GM13976 (cell line): ENCODE measurements around the gene SOX1.

ENCODE experiments used
- DNase-seq: peaks from one replicate; pipeline ENCODE4 v3.0.0; 2012; ENCODE audit warnings: low spot score
- in situ Hi-C: fragments of 300-500 bp; cut with MboI; formaldehyde crosslinking; loops from one replicate; pipeline ENCODE4 v1.12.0; 2022; ENCODE audit warnings: low sequenced_read_pairs, mixed read lengths, inconsistent platforms; ENCODE audit not compliant: unreplicated experiment
- TF ChIP-seq, protein P1 (sequence below): IDR thresholded peaks from 2 replicates; pipeline ENCODE4 v1.5.1; 2012; ENCODE audit warnings: borderline replicate concordance, mild to moderate bottlenecking; ENCODE audit not compliant: insufficient read depth; ENCODE audit errors: extremely low read depth, missing control alignments, control extremely low read depth

Gene SOX1

DNA sequence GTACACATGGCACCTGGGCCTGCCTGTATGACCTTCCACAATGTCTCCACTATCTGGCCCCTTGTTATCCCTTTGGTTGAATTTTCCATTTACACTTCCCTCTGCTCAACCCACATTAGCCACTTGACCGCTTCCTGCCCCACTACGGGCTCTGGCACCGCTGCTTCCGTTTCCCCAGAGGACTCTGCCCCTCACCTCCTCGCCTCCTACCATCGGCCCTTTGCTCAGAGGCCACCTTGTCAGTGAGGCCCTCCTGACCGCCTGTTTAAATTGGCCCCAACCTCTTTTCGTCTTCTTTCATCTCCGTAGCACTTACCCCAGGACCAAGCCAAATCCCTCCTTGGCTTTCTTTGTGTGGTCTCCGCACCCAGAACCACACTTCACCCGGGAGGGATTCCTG is 47.4 kb downstream of the SOX1 start:
- in situ Hi-C loops: no loop called here
- no peak for DNase-seq
- TF ChIP-seq, protein P1, sequence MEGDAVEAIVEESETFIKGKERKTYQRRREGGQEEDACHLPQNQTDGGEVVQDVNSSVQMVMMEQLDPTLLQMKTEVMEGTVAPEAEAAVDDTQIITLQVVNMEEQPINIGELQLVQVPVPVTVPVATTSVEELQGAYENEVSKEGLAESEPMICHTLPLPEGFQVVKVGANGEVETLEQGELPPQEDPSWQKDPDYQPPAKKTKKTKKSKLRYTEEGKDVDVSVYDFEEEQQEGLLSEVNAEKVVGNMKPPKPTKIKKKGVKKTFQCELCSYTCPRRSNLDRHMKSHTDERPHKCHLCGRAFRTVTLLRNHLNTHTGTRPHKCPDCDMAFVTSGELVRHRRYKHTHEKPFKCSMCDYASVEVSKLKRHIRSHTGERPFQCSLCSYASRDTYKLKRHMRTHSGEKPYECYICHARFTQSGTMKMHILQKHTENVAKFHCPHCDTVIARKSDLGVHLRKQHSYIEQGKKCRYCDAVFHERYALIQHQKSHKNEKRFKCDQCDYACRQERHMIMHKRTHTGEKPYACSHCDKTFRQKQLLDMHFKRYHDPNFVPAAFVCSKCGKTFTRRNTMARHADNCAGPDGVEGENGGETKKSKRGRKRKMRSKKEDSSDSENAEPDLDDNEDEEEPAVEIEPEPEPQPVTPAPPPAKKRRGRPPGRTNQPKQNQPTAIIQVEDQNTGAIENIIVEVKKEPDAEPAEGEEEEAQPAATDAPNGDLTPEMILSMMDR: no peak

DNA sequence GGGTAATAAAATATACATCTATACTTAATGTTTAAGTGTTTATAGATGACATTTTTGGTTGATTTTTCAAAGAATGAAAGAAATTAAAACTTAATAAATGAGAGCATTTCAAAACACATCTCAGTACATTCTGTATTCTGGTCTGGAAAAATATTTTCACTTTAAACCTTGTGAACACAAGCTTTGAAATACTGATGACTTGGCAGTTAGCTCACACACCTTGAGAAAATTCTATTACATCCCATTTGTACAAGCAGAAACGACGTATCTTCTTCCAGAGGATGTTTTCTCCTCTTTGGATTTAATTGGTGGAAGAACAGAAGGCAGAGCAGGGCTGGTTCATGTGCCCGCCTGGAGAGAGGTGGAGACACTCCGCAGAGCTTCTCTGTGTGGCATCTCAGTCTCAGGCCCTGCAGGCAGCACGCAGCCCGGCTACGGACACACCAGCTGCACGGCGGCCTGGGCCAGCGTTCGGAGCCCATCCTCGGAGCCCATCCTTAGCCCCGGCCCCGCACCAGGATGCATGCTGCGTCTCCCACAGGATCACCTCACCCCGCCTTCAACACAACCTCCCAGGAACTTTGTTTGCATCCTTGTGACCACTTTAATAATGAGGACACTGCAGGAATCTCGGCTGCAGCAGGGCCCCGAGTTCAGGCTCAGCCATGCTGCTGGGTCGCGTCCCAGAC is 48.6 kb downstream of the SOX1 start:
- TF ChIP-seq, protein P1: no peak
- no peak for DNase-seq
- in situ Hi-C loops: no loop called here

DNA sequence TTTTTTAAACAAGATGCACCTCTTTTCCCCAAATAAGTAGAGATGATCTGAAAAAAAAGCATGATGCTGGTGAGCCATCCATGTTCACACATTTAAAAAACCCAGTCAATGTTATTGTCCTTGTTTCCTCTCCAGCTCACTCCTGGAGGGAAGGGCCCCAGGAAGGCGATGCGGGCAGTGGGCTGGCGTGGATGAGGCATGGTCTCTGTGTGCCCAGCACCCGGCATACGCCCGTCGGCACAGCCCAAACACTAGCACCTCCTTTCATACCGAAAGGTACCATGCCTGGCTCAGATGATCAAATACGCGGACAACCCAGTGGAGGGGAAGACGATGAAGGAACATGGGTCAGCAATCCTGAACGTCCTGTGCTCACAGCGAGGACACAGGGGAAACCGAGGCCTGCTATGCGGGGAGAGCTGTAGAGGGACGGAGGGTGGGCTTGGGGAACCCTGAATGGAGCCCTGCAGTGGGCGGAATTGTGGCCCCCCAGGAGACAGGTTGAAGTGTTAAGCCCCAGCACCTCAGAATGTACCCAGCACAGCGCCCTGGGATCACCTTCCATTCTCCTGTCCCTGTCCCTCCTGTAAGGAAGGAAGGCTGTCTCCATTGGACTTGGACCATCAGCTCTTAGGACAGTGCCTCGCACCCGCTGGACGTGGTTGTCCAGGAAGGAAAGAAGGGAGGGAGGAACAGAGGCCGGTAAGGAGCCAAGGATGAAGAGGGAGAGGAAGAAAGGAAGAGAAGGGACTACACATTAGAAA is 49.4 kb downstream of the SOX1 start:
- in situ Hi-C loops: no loop called here
- TF ChIP-seq, protein P1: no peak
- DNase-seq: no peak

DNA sequence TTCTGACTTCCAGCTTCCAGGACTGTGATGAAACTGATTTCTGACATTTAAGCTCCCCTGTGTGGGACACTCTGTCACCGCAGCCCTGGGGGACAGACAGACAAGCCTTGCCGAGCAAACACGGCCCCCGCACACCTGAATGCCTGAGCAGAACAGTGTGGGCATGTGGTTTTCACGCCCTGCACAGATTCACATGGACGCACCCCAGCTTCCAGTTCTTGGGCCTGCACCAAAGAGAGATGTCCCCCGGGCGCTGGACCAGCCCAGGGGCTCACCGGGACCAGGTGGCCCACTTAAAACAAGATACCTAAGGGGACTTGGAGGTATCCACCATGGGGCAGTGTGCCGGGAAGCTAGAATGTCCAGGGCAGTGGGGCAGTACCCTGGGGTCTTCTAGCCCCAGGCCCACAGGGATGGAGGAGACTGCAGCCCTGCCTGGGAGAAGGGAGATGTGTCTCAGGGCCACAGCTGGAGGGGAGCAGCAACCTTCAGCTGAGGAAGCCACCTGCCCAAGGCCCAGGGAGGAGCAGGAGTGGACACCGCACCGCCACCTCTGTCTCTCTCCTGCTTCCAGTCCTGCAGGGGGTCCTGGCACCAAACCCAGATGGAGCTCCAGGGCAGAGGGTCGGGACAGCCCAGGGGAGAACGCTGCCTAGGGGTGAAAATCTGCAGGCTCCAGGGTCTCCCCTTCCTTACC is 50.5 kb downstream of the SOX1 start:
- TF ChIP-seq, protein P1: no peak
- DNase-seq: no peak
- in situ Hi-C loops: no loop called here

DNA sequence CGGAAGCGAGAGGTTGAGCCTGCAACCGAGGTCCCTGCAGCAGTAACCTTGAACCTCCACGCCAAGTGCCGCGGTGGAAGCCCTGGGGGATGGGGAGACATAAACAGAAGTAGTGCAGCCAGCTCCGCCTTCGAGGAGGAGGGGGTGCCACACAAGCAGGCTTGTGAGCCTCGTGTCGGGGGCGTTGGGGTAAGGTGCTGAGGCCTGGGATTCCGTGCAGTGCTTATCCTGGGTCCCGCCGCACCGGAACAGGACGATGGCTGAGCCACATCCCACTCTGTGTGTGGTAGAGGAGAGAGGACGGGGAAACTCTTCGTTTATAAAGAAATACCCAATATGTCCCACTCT is 51.0 kb downstream of the SOX1 start:
- in situ Hi-C loops: no loop called here
- TF ChIP-seq, protein P1: no peak
- no peak for DNase-seq

DNA sequence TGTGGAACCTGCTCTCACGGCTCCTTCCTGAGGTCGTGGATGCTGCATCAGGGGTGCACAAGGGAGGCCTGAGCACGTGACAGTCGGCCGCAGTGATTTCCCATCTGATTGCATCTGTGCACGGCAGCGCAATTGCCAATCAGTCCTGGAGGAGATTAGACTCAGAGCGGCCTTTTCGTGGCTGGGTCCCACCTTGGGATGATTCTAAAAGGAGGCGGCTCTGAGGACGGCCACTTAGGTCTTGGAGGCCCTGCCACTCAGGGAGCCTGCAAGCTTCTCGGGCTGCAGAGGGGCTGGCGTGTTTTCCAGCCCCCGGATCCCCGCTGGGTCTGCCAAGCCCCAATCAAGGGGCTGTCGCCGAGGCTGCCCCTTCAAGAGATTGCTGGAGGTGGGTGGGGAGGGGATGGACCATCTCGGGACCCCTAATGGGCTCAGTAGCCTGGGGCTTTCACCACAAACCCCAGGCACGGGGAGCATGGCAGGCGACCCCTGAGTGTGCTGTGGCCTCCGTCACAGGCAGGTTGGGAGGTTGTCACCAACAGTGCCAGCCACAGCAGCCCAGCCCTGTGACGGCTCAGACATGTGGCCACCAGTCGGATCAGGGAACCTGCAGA is 51.6 kb downstream of the SOX1 start:
- in situ Hi-C loops: no loop called here
- TF ChIP-seq, protein P1: no peak
- DNase-seq: no peak
